ENCODE data around the gene ELAVL4.
A peak's percentile ranks its signal among the peaks of the same experiment; 100 is the strongest.

Gene ELAVL4

GRCh38 chr1:50177994-50178393 is 69.3 kb downstream of the ELAVL4 start:
- DNase-seq = no peak

GRCh38 chr1:50179639-50180038 is 70.9 kb downstream of the ELAVL4 start:
- DNase-seq = no peak

- DNase-seq = no peak
These were observed 71.6 kb downstream of the ELAVL4 start for GRCh38 chr1:50180367-50180766.

- no peak for DNase-seq
These were observed 72.4 kb downstream of the ELAVL4 start for GRCh38 chr1:50181027-50181663.

GRCh38 chr1:50183378-50184133 is 74.8 kb downstream of the ELAVL4 start:
- DNase-seq = no peak

GRCh38 chr1:50189369-50189768 is 80.6 kb downstream of the ELAVL4 start:
- DNase-seq = no peak

GRCh38 chr1:50193002-50193401 is 84.3 kb downstream of the ELAVL4 start:
- DNase-seq = no peak

GRCh38 chr1:50195205-50195604 is 86.5 kb downstream of the ELAVL4 start:
- DNase-seq = no peak

- DNase-seq = no peak
These were observed 87.4 kb downstream of the ELAVL4 start for GRCh38 chr1:50196081-50196480.

GRCh38 chr1:50197216-50197615 is 88.5 kb downstream of the ELAVL4 start:
- DNase-seq = no peak

GRCh38 chr1:50208315-50208714 is 99.6 kb downstream of the ELAVL4 start:
- peak in 2 of 51 donors; percentile 1 to 7 for DNase-seq

GRCh38 chr1:50208756-50209155 is 100.0 kb downstream of the ELAVL4 start:
- no peak for DNase-seq

- DNase-seq = no peak
These were observed 101.0 kb downstream of the ELAVL4 start for GRCh38 chr1:50209749-50210148.

GRCh38 chr1:50213505-50213904 is 104.8 kb downstream of the ELAVL4 start:
- DNase-seq = no peak

- DNase-seq = no peak
These were observed 106.0 kb downstream of the ELAVL4 start for GRCh38 chr1:50214717-50215116.

GRCh38 chr1:50218344-50219120 is 109.8 kb downstream of the ELAVL4 start:
- no peak for DNase-seq

GRCh38 chr1:50228871-50229384 is 120.2 kb downstream of the ELAVL4 start:
- DNase-seq = no peak

GRCh38 chr1:50231209-50231608 is 122.5 kb downstream of the ELAVL4 start:
- DNase-seq = no peak

GRCh38 chr1:50232336-50232735 is 123.6 kb downstream of the ELAVL4 start:
- DNase-seq = no peak

- DNase-seq = no peak
These were observed 127.9 kb downstream of the ELAVL4 start for GRCh38 chr1:50236656-50237055.

- DNase-seq = peak in 1 of 51 donors; percentile 11
These were observed 128.3 kb downstream of the ELAVL4 start for GRCh38 chr1:50237056-50237455.

GRCh38 chr1:50243939-50244338 is 135.2 kb downstream of the ELAVL4 start:
- DNase-seq = no peak
